Stimulated activated CD8-positive, alpha-beta memory T cell treated with anti-CD3 and anti-CD28 coated beads, Interleukin-12 subunit alpha, Interleukin-12 subunit beta, amount 100 ng/mL, for 24 hours (primary cell): ENCODE results near the gene AMN1.
"Not testable (repeated sequence)": the region's sequence is repeated elsewhere in the genome, so short reads cannot be mapped to it uniquely, and the experiment has no call there.

Experiments
- DNase-seq: peaks from one replicate; pipeline ENCODE4 v3.0.0-alpha.2; 2020; ENCODE audit errors: extremely low read depth

Gene AMN1

GRCh38 chr12:31728917-31729640, at the start of gene AMN1:
TSS of gene AMN1 (minus strand) at chr12:31729021. CDS start at chr12:31729008, 13 bp downstream.
- DNase-seq: peak; percentile 92

- DNase-seq: no peak
Measured at GRCh38 chr12:31773867-31774266, 45.0 kb upstream of the AMN1 start.

- no peak for DNase-seq
Measured at GRCh38 chr12:31773223-31773750, 44.5 kb upstream of the AMN1 start.

DNA sequence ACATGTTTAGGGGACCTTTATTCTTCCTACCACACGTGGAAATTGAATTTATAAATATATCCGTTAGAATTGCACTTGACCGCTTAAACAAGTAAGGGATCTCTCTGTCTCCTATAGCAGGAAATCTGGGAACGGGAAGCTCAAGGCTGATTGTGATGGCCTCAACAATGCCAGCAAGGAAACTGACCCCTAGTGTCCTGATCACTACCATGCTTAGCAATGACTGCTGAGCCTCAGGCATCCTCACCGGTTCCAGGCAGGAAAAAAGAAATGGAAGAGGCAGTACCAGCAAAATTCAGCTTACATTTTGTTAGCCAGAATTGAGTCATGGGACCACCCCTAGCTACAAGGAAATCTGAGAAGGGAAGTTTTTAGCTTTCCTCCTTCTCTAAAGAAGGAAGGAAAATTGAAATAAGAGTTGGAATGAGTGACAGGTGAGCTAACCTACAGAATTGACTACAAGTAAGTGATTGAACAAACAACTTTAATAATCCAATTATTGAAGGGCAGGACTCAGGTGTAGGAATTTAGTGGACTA, 43.9 kb upstream of the AMN1 start:
- no peak for DNase-seq

GRCh38 chr12:31772186-31772585, 43.4 kb upstream of the AMN1 start:
- no peak for DNase-seq

- no peak for DNase-seq
Measured at GRCh38 chr12:31768046-31768445, 39.2 kb upstream of the AMN1 start.

GRCh38 chr12:31765931-31766330, 37.1 kb upstream of the AMN1 start:
- DNase-seq: no peak

DNA sequence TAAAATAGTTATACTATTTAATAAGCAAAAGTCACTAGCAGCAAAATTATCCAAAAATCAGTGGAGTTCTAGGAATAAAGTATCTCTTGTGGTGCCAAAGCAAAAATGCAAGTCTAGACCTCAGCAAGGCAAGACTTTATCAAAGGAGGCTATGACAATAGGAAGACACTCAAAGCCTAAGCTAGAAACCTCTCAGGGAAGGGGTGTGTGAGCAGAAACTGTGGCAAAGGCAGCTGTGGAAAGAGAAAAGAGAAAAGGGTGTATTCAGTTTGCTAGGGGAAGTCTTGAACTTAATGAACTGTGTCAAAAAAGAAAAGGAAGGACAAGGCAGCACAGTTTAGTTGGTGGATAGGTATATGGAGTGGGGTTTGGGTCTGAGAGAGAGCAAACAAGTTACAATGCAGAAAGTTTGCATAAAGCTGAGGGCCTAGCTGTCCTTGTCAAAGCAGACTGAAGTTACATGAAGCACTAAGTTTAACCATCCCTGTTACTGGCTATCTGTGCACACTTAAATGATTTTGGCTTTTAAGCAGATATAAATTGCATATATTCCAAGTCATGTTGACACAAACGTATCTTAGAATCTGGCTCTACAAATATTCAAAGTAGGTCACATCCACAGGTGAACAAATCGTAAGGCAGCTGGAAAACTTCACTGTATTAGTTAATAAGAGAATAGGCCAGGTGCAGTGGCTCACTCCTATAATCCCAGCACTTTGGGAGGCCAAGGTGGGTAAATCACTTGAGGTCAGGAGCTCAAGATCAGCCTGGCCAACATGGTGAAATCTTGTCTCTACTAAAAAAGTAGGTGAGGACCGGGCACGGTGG, 31.0 kb upstream of the AMN1 start:
- no peak for DNase-seq

- DNase-seq: not testable (repeated sequence)
Measured at GRCh38 chr12:31758297-31758696, 29.5 kb upstream of the AMN1 start.

DNA sequence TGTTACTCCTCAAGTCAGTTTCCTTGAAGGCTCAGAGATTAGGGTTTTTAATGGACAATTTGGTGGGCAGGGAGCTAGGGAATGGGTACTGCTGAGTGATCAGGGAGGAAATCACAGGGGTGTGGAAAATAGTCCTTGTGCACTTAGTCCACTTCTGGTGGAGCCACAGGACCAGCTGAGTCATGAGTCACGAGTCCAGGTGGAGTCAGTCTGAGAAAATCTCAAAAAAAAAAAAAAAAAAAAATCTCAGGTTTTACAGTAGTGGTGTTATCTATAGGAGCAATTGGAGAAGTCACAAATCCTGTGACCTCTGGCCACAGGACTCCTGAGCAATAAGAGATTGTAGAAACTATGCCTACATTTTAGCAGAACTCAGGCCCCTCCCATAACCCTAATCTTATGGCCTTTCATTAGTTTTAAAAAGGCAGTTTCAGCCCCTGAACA, 28.2 kb upstream of the AMN1 start:
- no peak for DNase-seq

DNA sequence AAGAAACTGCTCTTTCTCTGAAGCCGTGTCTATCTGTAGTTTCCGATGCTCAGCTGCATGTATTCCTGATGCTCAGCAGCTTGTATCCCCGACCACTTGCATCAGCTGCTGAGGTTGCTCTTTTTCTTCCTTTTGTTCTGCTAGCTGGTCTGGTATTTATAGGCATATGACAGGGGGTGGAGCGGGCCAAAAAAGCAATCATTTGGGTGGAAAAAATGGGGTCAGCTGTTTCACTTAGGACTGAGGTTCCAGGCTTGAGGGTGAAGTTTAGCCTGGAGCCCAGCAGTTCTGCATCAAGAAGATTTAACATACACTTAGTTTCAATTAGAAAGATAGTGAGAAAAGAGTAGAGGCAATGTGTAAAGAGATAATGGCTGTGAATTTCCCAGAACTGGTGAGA, 23.6 kb upstream of the AMN1 start:
- DNase-seq: no peak

- DNase-seq: no peak
Measured at GRCh38 chr12:31751085-31751484, 22.3 kb upstream of the AMN1 start.

GRCh38 chr12:31750747-31751039, 21.9 kb upstream of the AMN1 start:
- no peak for DNase-seq

DNA sequence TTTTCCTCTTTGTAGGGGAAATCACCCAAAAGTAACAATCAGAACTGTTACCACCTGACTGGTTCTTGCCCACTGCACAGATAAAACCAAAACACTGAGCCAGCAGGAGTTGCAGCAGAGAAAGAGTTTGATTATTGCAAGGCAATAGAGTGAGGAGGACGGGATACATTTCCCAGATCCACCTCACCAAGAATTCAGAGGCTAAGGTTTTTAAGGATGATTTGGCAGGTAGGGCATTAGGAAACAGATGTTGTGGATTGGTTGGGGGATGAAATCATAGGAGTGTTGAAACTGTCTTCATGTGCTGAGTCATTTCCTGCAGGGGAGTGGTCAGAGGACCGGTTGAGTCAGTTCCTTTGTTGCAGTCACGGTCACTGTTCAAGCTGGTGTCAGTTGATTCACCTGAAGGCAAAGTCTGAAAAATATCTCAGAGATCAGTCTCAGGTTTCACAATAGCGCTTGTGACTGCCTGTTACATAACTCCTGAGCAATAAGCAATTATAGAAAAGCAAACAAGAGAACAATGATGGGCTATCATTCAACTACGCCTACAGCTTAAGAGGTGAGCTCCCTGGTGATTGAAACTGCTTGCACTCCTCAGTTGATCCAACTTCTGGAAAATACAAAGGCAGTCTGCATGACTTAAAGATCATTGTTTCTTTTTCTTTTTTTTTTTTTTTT, 20.3 kb upstream of the AMN1 start:
- peak; percentile 21 for DNase-seq

GRCh38 chr12:31745242-31745641, 16.4 kb upstream of the AMN1 start:
- no peak for DNase-seq

DNA sequence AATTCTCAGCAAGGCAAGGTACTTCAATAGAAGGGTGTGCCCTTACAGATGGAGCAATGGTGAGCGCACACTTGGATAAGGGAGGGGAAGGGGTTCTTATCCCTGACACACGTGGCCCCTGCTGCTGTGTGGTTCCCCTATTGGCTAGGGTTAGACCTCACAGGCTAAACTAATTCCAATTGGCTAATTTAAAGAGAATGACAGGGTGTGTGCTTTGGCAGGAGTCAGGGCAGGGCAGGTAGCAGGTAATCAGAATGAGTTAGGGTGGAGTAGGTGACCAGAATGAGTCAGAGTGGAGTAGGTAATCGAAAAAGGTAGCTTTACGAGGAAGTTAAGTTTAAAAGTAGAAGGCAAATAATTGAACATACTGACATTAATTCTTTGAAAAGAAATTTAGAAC, 15.5 kb upstream of the AMN1 start:
- DNase-seq: not testable (repeated sequence)

DNA sequence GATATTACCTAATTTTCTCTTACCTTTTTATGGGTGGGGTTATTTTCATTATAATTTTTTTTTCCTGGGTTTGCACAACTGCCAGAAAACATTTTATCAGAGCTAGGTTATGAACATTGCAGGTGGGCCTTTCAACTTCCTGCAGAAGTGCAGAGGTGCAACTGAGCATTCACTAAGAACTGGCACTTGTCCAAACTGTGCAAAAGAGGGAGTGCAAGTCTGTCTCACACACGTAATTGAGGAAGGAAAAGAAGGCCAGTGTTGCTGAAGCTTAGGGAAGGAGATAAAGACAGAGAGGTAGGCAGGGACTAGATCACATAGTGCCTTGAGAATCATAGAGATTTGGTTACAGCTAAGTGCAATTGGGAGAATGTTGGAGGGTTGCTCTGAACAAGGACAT, 14.1 kb upstream of the AMN1 start:
- DNase-seq: no peak

DNA sequence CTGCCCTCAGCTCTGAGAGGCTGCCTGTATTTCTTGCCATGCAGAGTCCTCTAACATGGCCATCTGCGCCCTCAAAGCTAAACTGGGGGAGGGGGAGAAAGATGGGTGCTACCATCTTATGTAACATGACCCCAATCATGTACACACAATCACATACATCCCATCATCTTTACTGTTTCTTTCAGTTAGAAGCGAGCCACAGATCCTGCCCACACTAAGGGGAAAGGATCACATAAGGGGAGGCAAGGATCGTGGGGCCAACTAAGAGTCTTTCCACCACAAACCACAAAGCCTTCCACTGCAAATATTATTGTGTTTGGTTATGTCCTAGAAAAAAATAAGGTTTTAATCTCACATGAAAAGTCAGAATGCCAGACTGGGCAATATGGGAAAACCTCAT, 11.8 kb upstream of the AMN1 start:
- no peak for DNase-seq

DNA sequence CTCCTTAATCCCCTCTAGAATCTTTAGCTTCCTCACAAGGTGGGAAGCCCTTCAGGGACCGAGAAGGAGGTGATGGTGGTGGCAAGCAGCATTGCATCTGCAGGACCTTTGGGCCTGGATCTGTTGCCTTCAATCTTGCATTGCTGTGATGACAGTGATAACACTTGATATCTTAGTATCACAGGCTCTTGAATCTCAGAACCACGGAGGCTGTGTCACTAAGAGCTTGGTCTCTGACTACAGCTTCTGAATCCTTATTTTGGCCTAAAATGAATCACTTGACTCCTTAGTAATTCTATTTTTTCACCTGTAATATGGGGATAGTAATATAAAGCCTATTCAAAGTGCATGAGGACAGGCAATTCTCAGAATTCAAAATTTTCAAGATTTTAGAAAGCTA, 8.9 kb upstream of the AMN1 start:
- no peak for DNase-seq

DNA sequence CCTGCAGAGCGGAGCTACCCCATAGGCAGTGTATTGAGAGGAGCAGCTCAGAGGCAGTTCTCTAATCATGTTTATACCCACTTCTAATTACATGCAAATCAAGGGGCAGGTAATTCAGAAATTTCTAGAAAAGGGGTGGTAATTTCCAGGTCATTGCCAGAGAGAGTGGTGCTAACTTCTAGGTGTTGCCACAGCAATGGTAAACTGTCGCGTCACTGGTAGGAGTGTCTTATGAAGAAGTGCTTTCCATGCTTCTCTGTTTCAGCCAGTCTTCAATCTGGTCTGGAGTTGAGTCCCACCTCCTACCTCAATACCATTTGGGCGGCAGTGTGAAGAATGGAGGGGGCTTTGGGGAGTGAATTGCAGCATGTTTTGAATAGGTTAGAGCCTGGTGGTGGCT, 8.5 kb upstream of the AMN1 start:
- no peak for DNase-seq

GRCh38 chr12:31736472-31736871, 7.7 kb upstream of the AMN1 start:
- no peak for DNase-seq
